HL-60/S4 (cell line): ENCODE results near the gene PRKN.
"Not testable (repeated sequence)": the region's sequence is repeated elsewhere in the genome, so short reads cannot be mapped to it uniquely, and the experiment has no call there.

ENCODE experiments used
- in situ Hi-C: fragments of 300-500 bp; cut with MboI; formaldehyde crosslinking; loops from 2 replicates; pipeline ENCODE4 v1.14.3; 2022; ENCODE audit warnings: low sequenced_read_pairs

Gene PRKN

DNA sequence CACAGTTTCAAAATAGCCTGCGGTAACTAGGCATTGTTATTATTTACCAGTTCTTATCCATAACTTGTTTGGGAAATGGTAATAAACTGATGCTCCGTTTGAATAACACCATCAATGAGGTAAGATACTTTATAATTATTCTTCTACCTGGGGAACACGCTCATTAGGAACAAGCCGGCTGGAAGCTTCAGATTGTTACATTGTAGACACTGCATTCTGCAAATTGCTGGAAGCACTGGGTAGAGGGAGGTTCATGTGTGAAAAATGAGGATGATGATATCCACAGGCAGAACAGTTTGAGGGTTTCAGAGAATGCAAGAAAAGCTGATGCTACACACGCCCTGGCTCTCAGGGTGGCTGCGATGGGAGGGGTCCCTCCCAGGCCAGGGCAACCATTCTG, 893.1 kb downstream of the PRKN start:
- in situ Hi-C loops, result no loop called here

DNA sequence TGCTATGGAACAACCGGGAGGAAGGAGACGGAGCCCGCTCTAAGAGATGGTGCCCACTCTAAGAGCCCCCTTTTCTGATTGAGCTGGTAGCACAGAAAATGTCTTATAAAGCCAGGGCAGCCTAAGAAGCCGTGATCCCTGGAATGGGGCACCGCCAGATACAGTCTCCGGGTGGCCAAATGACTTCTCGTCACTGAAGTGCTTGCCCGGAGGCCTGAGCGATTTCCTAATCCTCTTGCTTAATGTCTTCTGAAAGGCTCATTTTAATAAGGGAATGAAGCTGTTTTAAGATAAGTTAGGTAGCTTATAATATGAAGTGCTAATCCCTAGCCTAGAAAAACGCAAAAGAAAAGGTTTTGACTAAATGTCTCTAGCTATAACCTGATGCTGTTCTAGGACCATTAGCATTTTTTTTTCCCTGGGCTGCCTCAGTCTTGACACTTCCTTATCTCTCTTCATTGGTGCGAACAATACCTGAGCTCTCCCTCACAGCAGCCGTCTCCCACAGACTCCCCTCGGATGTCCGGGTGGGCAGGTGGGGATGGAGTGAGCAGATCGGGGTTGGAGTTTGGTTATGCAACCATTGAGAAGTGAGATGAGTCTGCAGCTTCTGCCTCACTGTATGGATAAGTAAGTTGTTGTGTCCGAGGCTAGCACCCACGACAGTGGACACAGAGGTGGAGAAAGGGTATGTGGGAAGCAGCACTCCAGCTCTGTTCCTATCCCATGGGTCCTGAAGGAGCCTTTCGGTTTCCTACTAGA, 894.3 kb downstream of the PRKN start:
- in situ Hi-C loops, result no loop called here

DNA sequence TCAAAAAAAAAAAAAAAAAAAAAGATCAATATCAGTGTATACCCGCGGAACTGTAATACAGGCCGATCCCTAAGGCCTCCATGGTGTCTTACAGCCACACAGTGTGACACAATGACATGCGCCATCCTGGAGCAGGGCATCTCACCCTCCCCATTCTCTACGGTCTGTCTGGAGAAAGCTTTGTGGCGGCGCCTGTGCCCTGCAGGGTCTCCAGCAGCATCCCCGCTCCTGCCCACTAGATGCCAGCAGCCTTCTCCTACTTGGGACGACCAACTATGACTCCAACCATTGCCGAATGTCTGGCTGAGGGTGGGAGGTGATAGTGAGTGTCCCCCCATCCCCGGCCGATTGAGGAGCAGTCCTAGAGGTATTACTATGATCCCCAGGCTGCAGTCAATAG, 894.9 kb downstream of the PRKN start:
- in situ Hi-C loops, result no loop called here

DNA sequence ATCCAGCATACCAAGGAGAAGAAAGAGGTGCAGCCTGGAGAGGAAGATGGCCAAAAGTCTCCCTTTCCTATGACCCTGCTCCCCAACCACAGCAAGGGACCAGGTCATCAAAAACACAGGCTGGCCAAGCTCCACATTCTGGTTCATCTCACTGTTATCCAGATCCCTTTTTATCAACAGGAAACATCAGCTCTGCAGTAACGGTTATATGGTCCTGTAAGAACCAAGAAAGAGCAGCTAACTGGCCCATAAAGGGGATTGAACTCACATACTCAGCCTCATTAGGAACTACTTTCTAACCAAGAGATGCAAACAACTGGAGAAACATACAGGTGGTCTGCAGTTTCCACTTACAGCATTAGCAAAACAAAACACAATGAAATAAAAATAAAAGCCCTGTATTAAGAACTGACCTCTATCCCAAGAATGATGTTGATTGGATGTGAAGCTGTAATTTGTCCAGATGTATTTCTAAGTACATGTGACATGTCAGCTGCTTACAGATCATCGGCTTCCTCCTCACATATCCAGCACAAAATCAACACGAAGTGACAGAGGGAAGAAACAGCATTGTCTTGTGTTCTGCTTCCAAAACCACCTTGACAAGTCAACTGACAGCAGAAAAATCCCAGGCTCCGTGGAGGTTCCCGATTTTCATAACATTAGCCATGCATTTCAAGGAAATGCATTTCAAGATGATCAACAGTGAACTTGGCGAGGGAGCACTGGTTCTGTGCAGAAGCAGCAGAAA, 896.5 kb downstream of the PRKN start:
- in situ Hi-C loops, result no loop called here

DNA sequence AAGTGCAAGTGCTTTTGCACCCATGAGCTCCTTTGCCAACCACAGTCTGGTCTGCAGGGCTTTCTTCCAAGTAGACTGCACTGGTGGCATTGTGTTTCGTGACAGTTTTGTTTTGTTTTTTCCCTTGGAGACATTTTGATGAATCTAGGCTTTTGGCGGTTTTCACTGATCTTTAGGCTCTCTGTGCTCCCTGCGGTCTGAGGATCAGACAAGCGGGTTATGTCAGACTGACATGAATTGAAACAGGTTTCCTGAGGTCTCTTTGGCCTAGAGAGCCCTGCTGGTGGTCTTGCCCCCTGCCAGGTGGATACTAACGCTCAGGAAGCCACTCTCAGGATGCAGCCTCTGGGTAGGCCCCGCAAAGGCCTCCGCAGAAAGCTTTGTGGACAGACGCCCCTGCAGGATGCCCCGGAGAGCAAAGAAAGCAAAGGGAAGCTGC, 898.3 kb downstream of the PRKN start:
- in situ Hi-C loops, result no loop called here

DNA sequence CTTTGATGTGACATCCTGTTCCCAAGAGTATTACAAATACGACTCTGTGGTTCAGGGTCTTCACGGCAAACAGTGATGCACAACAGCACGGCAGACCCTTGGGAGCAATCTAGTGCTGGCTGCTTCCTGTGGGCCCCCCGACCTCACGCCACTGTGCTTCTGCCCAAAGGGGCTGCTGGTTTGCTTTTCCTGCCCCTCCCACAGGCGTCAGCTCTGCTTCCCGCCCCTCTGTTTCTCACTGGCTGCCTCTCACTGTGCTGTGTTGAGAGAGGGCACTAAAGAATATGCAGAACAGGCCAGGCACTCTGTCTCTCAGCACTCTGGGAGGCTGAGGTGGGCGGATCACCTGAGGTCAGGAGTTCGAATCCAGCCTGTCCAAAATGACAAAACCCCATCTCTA, 899.2 kb downstream of the PRKN start:
- in situ Hi-C loops, result no loop called here

DNA sequence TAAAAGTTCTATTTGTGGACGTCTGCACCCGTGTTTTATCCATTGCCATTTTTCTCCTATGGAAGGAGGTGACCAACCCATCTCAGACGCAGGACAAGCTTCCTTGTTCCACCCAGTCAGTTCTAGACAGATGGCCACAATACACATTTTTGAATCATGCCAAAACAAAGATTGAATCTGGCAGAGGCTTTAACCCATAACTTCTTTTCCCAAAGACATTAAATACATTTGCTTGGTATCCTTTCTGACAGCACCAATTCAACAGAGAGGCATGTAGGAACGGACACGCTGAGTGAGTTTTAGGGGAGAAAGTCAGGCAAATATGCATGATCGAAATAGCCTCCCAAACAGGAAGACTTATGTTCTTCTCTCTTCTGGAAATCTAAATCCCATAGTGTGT, 901.1 kb downstream of the PRKN start:
- in situ Hi-C loops, result no loop called here

DNA sequence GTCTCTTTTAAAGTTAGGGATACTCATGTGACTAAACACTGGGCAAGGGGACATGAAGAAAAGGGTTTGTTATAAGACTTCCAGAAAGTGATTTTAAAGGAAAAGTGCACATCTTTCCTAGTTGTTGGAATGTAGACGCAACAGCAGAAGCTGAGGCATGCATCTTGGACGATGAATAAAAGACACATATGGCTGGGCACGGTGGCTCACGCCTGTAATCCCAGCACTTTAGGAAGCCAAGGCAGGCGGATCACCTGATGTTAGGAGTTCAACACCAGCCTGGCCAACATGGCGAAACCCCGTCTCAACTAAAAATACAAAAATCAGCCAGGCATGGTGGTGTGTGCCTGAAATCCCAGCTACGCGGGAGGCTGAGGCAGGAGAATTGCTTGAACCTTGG, 905.4 kb downstream of the PRKN start:
- in situ Hi-C loops, result not testable (repeated sequence)

DNA sequence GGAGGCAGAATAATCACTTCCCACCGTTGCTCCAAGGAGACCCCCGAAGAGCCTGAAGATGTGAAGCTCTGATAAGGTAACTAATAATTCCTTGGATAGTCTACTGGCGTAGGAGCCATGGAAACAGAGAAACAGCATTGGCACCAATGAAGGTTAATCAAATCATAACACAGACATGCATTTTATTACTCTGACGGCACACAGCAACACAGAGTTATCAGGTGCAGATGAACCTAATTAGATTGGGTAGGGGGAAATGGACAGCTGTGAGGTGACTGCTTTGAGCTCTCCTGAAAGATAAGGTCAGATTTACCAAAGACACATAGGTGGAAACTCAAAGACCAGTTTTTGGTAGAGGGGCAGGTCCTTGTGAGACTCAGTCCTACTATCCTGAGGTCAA, 909.7 kb downstream of the PRKN start:
- in situ Hi-C loops, result no loop called here

DNA sequence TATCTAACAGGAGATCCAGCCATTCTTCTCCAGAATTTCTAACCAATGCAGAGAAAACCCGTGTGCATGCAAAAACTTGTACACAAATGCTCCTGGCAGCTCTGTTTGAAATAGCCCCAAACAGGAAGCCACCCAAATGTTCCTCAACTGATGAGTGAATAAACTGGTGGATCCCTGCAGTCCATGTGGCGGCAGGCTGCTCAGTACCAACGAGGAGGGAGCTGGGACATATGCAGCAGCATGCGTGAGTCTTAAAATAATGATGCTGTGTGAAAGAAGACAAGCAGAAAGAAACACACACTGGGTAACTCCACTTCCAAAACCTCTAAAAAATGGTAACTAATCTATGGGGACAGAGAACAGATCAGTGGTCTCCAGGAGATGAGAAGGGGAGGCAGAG, 911.6 kb downstream of the PRKN start:
- in situ Hi-C loops, result no loop called here

DNA sequence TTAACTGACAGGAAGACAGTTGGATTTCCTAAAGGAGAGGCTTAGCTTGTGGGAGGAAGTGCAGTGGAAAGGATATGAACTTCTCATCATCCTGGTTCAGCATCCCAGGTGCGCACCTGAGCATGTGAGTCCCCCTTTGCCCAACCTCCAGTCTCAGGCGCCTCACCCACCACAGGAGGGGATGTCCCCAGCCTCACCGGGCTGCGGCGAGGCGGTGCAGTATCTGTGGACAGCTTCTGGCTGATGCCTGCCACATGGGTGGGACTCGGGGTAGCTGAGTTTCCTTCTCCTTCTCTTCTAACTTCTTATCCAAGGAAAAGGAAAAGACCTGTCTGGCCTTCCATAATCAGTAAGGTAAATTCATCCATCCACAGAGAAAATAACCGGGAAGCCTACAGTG, 914.4 kb downstream of the PRKN start:
- in situ Hi-C loops, result no loop called here

DNA sequence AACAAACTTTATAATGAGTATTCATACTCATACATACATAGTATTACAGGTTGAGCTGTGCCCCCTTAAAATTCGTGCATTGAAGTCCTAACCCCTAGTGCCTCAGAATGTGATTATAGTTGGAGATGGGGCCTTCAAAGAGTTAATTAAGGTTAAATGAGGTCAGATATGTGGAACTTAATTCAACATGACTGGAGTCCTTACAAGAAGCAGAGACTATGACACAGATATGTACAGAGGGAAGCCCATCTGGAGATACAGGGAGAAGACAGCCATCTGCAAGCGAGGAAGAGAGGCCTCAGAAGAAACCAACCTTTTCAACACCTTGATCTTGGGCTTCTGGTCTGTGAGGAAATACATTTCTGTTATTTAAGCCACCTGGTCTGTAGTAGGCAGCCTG, 917.6 kb downstream of the PRKN start:
- in situ Hi-C loops, result no loop called here

DNA sequence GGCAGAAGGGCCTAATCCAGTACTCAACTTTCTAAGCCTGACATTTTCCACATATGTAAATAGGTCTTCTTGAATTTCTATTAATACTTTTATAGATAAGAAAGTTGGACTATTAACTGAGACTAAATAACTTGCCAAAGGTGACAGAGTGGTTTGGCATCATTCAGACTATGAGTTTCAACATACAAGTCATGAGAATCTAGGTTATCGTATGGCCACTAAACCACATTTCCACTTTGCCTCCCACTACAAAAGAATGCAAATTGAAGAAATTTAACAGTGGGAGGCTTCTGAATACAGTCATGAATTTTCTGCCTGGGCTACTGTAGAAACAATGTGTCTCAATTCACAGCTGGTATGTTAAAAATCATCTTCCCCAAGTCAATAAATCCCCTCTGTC, 922.7 kb downstream of the PRKN start:
- in situ Hi-C loops, result no loop called here

DNA sequence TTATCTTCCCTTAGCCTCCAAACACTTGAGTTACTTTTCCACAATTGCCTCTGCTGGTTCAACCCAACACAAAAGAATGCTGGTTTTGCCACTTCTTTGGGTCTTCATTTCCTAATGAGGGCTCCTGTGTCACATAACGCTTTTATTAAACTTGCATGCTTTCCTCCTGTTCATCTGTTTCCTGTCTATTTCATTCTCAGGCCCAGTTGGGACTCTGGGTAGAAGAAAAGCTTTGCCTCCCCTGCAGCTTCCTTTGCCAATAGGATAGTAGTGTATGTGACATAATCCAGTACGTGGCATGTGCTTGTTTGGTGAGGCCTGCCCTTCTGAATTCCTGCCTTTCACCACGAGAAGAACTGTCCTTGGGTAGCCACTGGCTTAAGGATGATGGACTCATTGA, 924.4 kb downstream of the PRKN start:
- in situ Hi-C loops, result no loop called here

DNA sequence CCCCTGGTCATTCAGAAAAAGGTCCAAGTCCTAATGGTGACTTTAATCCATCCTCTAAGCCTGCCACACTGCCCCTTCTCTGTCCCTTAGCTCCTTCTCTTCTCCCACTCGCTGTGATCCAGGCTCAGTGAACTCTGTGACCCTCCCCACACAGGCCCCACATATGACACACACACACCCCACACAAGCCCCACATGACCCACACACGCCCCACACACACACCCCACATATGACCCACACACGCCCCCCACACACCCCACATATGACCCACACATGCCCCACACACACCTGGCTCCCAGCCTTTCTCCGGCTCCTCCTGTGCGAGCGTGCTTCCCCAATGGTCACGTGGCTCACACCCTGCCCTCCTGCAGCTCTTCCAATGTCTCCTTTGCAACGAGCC, 925.3 kb downstream of the PRKN start:
- in situ Hi-C loops, result no loop called here

DNA sequence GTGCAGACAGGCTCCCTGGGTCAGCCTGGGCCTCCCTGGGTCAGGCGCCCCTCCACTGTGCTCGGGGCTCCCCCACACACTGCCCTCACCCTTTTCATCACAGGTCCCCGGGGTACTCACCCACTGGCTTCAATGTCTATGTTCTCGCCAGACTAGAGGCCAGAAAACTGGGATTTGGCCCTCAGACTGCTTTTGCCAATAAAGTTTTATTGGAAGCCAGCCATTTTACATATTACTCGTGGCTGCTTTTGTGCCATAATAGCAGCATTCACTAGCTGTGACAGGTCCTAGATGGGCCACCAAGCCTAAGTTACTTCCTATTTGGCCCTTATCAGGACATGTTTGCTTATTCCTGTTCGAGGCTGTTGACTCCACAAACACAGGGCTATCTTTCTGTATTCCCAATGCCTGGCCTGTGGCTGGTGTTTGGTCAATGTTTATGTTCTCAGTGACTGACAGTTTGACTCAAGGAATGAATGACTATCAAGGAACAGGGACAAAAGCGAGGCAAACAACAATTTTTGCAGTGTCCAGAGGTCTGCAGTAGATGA, 928.6 kb downstream of the PRKN start:
- in situ Hi-C loops, result no loop called here

DNA sequence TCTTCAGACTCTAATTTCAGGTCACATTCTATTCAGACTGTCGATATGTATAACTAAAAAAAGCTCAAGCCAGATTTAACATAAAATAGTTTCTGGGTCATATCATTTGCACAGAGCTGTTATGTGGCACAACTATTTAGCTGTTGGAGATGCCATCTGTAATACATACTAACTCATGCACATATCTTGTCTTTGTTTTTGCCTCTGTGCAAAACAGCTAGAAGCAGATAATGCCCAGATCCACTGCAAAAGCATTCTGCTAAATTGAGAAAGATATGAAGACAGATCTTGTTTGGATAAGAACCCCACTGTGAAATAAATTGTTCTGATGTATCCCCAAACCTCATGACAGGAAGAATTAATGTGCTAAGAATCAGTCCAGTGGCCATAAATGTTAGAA, 930.9 kb downstream of the PRKN start:
- in situ Hi-C loops, result no loop called here

DNA sequence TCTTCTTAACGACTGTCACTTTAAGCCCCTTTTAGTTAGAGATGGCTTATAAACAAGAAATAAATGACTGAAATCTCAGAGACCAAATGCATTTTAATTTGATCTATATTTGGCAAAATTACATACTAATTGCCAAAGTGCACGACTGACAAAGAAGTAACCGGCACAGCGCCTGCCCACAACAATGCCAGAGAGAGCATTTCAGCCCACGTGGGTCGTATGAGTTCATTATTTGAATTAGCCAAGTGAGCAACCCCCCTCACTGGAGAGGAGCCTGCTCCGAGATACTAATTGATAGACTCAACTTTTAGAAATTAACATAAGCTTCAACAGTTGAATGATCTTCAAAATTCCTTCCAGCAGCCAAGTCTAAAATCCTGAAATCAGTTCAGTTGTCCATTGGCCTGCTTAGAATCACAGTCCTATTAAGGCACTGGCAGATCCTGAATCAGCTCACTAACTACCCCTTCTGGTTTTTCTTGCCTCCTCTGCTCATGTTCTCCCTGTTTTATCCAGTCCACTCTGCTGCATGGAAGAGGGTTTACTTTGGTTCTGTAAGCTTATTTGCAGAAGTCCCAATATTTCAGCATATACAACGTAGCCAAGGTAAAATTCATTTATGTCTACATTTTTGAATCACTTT, 934.6 kb downstream of the PRKN start:
- in situ Hi-C loops, result no loop called here

DNA sequence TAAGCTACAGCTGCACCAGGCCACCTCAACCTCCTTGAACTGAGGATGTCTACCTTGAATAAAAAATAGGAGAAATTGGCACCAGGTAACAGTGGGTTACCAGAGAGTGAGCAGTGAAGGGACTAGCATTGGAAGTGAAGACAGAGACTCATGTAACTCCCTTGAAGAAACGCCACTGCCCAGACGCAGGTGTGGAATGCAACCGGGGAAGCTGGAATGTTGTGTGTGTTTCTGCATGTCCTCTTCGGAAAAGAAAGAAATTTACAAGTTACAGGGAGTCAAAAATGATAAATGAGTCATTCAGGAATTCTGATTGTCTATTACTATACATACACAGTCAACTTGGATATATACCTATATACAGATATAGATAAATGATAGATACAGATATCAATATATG, 939.0 kb downstream of the PRKN start:
- in situ Hi-C loops, result no loop called here

DNA sequence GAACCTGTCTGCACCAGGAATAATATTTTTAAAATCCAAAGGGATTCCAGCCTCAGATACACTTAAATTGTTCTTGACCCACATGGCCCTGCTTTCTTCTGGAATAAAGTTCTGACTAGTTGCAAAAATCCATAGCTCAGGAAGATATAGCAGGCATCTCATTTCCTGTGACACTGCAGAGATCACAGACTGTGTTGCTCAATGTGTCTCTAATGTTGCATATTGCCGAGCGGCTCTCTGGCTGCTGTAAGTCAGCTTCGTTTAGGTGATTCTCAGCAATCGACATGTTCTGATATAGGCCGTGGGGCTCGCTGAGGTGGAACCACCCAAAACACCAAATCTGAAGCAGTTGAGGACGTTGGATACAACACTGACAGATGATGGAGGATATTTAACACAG, 955.4 kb downstream of the PRKN start:
- in situ Hi-C loops, result no loop called here

DNA sequence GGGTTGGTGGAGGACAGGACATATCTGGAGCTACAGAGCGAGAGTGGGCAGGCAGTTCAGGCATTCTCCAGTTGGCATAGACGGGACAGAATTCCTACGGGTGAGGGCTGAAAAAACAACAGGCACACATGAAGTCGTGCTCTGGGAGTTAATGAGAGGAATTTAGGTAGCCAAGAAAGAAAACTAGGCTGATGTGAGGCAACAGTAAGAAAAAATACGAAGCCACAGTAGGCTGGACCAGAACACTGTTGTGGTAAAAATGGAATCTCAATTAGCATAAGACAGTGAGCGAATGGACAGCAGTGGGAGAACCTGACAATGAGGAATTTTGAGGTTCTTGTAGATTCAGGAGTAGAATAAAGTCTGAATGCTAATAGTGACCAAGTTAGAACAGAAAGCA, 965.6 kb downstream of the PRKN start:
- in situ Hi-C loops, result no loop called here

DNA sequence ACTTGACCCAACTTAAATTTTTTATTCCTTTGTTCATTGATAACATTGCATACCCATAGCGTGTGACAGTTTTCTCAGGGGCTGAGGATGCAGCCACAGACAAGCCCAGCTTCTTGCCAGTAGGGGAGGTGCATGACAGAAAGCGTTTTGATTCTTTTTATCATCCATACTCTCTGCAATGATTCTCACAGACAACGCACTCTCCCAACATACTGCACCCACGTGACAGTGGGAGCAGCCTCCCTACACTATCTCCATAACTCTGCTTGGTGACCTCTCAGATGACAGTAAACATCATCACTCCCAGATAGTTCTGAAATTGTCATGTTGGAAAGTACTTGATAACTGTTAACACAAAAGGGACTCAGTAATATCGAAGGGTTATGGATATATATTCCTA, 972.5 kb downstream of the PRKN start:
- in situ Hi-C loops, result no loop called here
